Central memory CD8-positive, alpha-beta T cell (primary cell): ENCODE results near the gene CUBN.

Experiments
- ATAC-seq: fragments of 150-1000 bp; cut with Tn5 transposase; replicated peaks from 2 replicates; pipeline ENCODE4 v1.10.0; 2022; ENCODE audit warnings: mild to moderate bottlenecking, moderate FRiP score, moderate number of reproducible peaks; ENCODE audit not compliant: poor library complexity, severe bottlenecking; ENCODE audit errors: extremely low read depth
- DNase-seq, 2 donors: peaks; one replicate each; pipeline ENCODE4 v3.0.0; 2021; ENCODE audit warnings: low spot score in 2 of 2
- H3K27ac Mint-ChIP-seq: one replicate; pipeline ENCODE4 v1.8.0; 2022; ENCODE audit warnings: low read depth, mild to moderate bottlenecking, moderate library complexity, mixed read lengths
- H3K27me3 Mint-ChIP-seq: one replicate; pipeline ENCODE4 v1.8.0; 2022; ENCODE audit warnings: mixed read lengths
- H3K36me3 Mint-ChIP-seq: one replicate; pipeline ENCODE4 v1.8.0; 2022; ENCODE audit warnings: mild to moderate bottlenecking, moderate library complexity, mixed read lengths; ENCODE audit not compliant: insufficient read depth
- H3K4me1 Mint-ChIP-seq: one replicate; pipeline ENCODE4 v1.8.0; 2022; ENCODE audit warnings: mixed read lengths
- H3K4me3 Mint-ChIP-seq: one replicate; pipeline ENCODE4 v1.8.0; 2022; ENCODE audit warnings: mild to moderate bottlenecking, moderate library complexity, mixed read lengths
- H3K9me3 Mint-ChIP-seq: one replicate; pipeline ENCODE4 v1.8.0; 2022; ENCODE audit warnings: mixed read lengths

The CUBN gene

GRCh38 chr10:16867990-16868389 lies 261.6 kb downstream of the CUBN start:
- DNase-seq = no peak
- H3K4me3 Mint-ChIP-seq = no peak overlapping the region
- H3K36me3 Mint-ChIP-seq = peaks cover 4% of the 10 kb centered on the region
- H3K27me3 Mint-ChIP-seq = no peaks in the 10 kb centered on the region
- no peak overlapping the region for H3K27ac Mint-ChIP-seq
- ATAC-seq = no peak
- no peaks in the 10 kb centered on the region for H3K9me3 Mint-ChIP-seq
- no peaks in the 10 kb centered on the region for H3K4me1 Mint-ChIP-seq

- Mint-ChIP-seq H3K36me3 (peaks cover 2% of the 10 kb centered on the region), H3K9me3 (no peaks in the 10 kb centered on the region), H3K4me3 (no peak overlapping the region), H3K4me1 (no peaks in the 10 kb centered on the region), H3K27ac (no peak overlapping the region), H3K27me3 (no peaks in the 10 kb centered on the region)
- ATAC-seq = no peak
- DNase-seq = no peak
Measured at GRCh38 chr10:16867556-16867955, 262.1 kb downstream of the CUBN start.

GRCh38 chr10:16866541-16867275 lies 262.9 kb downstream of the CUBN start:
- H3K9me3 Mint-ChIP-seq = no peaks in the 10 kb centered on the region
- H3K4me1 Mint-ChIP-seq = no peaks in the 10 kb centered on the region
- ATAC-seq (no peak), DNase-seq (no peak)
- H3K36me3 Mint-ChIP-seq = peaks cover 2% of the 10 kb centered on the region
- H3K27me3 Mint-ChIP-seq = no peaks in the 10 kb centered on the region
- no peak overlapping the region for H3K27ac Mint-ChIP-seq
- H3K4me3 Mint-ChIP-seq = no peak overlapping the region

- Mint-ChIP-seq H3K36me3 (peaks cover 2% of the 10 kb centered on the region), H3K4me3 (no peak overlapping the region), H3K9me3 (no peaks in the 10 kb centered on the region), H3K27ac (no peak overlapping the region), H3K4me1 (no peaks in the 10 kb centered on the region), H3K27me3 (no peaks in the 10 kb centered on the region)
- no peak for ATAC-seq
- no peak for DNase-seq
Measured at GRCh38 chr10:16865766-16866165, 263.8 kb downstream of the CUBN start.

GRCh38 chr10:16863766-16864165 lies 265.8 kb downstream of the CUBN start:
- no peak for ATAC-seq
- Mint-ChIP-seq H3K4me3 (no peak overlapping the region), H3K27me3 (no peaks in the 10 kb centered on the region), H3K27ac (no peak overlapping the region), H3K36me3 (peaks cover 2% of the 10 kb centered on the region), H3K9me3 (no peaks in the 10 kb centered on the region), H3K4me1 (no peaks in the 10 kb centered on the region)
- no peak for DNase-seq

GRCh38 chr10:16857419-16857818 lies 272.2 kb downstream of the CUBN start:
- DNase-seq (no peak), ATAC-seq (no peak)
- Mint-ChIP-seq H3K36me3 (no peaks in the 10 kb centered on the region), H3K9me3 (no peaks in the 10 kb centered on the region), H3K27me3 (no peaks in the 10 kb centered on the region), H3K4me1 (no peaks in the 10 kb centered on the region), H3K4me3 (no peak overlapping the region), H3K27ac (no peak overlapping the region)

GRCh38 chr10:16856567-16856966 lies 273.0 kb downstream of the CUBN start:
- Mint-ChIP-seq H3K27ac (no peak overlapping the region), H3K4me3 (no peak overlapping the region), H3K27me3 (no peaks in the 10 kb centered on the region), H3K36me3 (no peaks in the 10 kb centered on the region), H3K4me1 (no peaks in the 10 kb centered on the region), H3K9me3 (no peaks in the 10 kb centered on the region)
- DNase-seq (no peak), ATAC-seq (no peak)

- H3K4me3 Mint-ChIP-seq = no peak overlapping the region
- no peak overlapping the region for H3K27ac Mint-ChIP-seq
- no peak for ATAC-seq
- no peaks in the 10 kb centered on the region for H3K4me1 Mint-ChIP-seq
- no peaks in the 10 kb centered on the region for H3K9me3 Mint-ChIP-seq
- DNase-seq = no peak
- no peaks in the 10 kb centered on the region for H3K36me3 Mint-ChIP-seq
- H3K27me3 Mint-ChIP-seq = no peaks in the 10 kb centered on the region
Measured at GRCh38 chr10:16856092-16856491, 273.5 kb downstream of the CUBN start.

- no peaks in the 10 kb centered on the region for H3K27me3 Mint-ChIP-seq
- no peaks in the 10 kb centered on the region for H3K4me1 Mint-ChIP-seq
- H3K36me3 Mint-ChIP-seq = no peaks in the 10 kb centered on the region
- H3K9me3 Mint-ChIP-seq = no peaks in the 10 kb centered on the region
- DNase-seq = no peak
- H3K27ac Mint-ChIP-seq = no peak overlapping the region
- H3K4me3 Mint-ChIP-seq = no peak overlapping the region
- no peak for ATAC-seq
Measured at GRCh38 chr10:16854623-16855022, 275.0 kb downstream of the CUBN start.

- H3K4me1 Mint-ChIP-seq = no peaks in the 10 kb centered on the region
- no peak for DNase-seq
- no peak overlapping the region for H3K27ac Mint-ChIP-seq
- H3K4me3 Mint-ChIP-seq = no peak overlapping the region
- ATAC-seq = no peak
- H3K27me3 Mint-ChIP-seq = no peaks in the 10 kb centered on the region
- no peaks in the 10 kb centered on the region for H3K36me3 Mint-ChIP-seq
- H3K9me3 Mint-ChIP-seq = no peaks in the 10 kb centered on the region
Measured at GRCh38 chr10:16853809-16854208, 275.8 kb downstream of the CUBN start.

GRCh38 chr10:16853201-16853600 lies 276.4 kb downstream of the CUBN start:
- Mint-ChIP-seq H3K9me3 (no peaks in the 10 kb centered on the region), H3K27ac (no peak overlapping the region), H3K4me3 (no peak overlapping the region), H3K4me1 (no peaks in the 10 kb centered on the region), H3K36me3 (no peaks in the 10 kb centered on the region), H3K27me3 (no peaks in the 10 kb centered on the region)
- no peak for DNase-seq
- ATAC-seq = no peak

GRCh38 chr10:16852624-16853023 lies 277.0 kb downstream of the CUBN start:
- no peak overlapping the region for H3K4me3 Mint-ChIP-seq
- H3K4me1 Mint-ChIP-seq = no peaks in the 10 kb centered on the region
- H3K27ac Mint-ChIP-seq = no peak overlapping the region
- H3K36me3 Mint-ChIP-seq = no peaks in the 10 kb centered on the region
- ATAC-seq = no peak
- H3K27me3 Mint-ChIP-seq = no peaks in the 10 kb centered on the region
- H3K9me3 Mint-ChIP-seq = no peaks in the 10 kb centered on the region
- DNase-seq = no peak

- H3K9me3 Mint-ChIP-seq = no peaks in the 10 kb centered on the region
- H3K27ac Mint-ChIP-seq = no peak overlapping the region
- H3K27me3 Mint-ChIP-seq = no peaks in the 10 kb centered on the region
- peaks cover 6% of the 10 kb centered on the region for H3K36me3 Mint-ChIP-seq
- H3K4me1 Mint-ChIP-seq = no peaks in the 10 kb centered on the region
- ATAC-seq (no peak), DNase-seq (no peak)
- H3K4me3 Mint-ChIP-seq = no peak overlapping the region
Measured at GRCh38 chr10:16848562-16849154, 281.0 kb downstream of the CUBN start.
